HG03342 (cell line): ENCODE results near the gene EXTL1.
"Not testable (repeated sequence)": the region's sequence is repeated elsewhere in the genome, so short reads cannot be mapped to it uniquely, and the experiment has no call there.

Experiments used
- ATAC-seq: cut with Tn5 transposase; IDR thresholded peaks from one replicate; pipeline ENCODE4 v1.9.1; 2021; ENCODE audit warnings: mild to moderate bottlenecking, moderate library complexity; ENCODE audit not compliant: unreplicated experiment

EXTL1 gene, protein sequence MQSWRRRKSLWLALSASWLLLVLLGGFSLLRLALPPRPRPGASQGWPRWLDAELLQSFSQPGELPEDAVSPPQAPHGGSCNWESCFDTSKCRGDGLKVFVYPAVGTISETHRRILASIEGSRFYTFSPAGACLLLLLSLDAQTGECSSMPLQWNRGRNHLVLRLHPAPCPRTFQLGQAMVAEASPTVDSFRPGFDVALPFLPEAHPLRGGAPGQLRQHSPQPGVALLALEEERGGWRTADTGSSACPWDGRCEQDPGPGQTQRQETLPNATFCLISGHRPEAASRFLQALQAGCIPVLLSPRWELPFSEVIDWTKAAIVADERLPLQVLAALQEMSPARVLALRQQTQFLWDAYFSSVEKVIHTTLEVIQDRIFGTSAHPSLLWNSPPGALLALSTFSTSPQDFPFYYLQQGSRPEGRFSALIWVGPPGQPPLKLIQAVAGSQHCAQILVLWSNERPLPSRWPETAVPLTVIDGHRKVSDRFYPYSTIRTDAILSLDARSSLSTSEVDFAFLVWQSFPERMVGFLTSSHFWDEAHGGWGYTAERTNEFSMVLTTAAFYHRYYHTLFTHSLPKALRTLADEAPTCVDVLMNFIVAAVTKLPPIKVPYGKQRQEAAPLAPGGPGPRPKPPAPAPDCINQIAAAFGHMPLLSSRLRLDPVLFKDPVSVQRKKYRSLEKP

GRCh38 chr1:26021647-26022403 lies at the start of gene EXTL1:
Gene EXTL1 (plus strand): TSS chr1:26021775. CDS start chr1:26022647, 872 bp downstream.
- no peak for ATAC-seq

DNA sequence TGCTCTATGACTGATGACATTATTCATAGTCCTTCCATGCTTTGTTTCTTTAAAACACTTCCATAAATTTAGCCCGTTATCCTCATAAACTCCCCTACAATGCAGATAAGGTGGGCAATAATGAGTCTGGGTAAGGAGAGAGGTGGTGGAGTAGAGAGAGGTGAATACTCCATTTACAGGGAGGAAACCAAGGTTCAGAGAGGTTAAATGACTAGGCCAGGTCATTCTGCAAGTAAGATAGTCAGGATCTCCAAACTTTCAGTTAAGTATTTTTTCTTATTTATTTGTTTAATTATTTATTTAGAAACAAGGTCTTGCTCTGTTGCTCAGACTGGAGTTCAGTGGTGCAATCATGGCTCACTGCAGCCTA lies 49.8 kb upstream of the EXTL1 start:
- no peak for ATAC-seq

GRCh38 chr1:25973610-25974321 lies 47.8 kb upstream of the EXTL1 start:
- ATAC-seq, result no peak

DNA sequence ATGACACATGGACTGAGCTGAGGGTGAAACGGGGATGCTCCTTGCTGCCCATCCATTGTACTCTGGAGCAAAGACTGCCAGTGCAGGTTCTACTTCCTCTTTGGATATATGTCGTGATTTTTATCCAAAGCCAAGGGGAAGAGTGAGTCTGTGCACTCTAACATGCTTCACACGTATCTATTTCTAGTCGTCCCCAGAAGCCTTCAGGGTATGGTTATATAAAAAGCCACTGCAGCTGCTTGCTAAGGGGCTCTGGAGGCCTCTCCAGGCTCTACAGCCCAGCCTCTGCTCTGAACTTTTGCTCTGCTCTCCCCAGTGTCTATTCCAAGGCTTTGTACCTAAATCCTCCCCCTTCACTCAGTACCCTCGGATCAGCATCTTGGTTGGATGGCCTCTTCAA lies 43.8 kb upstream of the EXTL1 start:
- no peak for ATAC-seq

- ATAC-seq, result no peak
These were observed 43.2 kb upstream of the EXTL1 start for GRCh38 chr1:25978403-25978802.

- ATAC-seq, result no peak
These were observed 42.4 kb upstream of the EXTL1 start for GRCh38 chr1:25979210-25979609.

GRCh38 chr1:25985171-25985570 lies 36.4 kb upstream of the EXTL1 start:
- no peak for ATAC-seq

DNA sequence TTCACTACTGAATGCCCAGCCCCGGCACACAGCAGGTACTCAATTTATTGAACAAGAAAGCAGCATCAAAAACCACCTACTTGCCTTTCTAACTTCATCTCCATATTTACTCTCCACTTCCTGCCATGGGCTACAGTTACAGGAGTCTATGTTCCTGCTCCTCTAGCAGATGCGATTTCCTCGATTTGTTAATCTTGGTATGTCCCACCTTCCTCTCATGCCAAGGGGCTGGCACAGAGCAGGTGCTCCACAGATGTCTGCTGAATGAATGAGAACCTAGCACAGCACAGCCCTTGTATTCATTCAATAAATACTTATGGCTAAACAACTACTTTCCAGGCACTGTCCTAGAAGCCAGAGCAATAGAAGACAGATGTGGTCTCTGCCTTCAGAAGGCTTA lies 35.9 kb upstream of the EXTL1 start:
- no peak for ATAC-seq

DNA sequence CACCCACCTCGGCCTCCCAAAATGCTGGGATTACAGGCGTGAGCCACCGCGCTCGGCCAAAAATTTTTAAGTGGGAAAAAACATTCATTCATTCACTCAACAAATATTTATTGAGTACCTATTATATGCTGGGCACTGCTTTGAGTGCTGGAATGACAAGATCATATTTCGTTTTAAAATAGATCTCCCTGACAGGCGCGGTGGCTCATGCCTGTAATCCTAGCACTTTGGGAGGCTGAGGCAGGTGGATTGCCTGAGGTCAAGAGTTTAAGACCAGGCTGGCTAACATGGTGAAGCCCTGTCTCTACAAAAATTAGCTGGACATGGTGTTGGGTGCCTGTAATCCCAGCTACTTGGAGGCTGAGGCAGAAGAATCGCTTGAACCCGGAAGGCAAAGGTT lies 34.8 kb upstream of the EXTL1 start:
- not testable (repeated sequence) for ATAC-seq

- no peak for ATAC-seq
These were observed 33.6 kb upstream of the EXTL1 start for GRCh38 chr1:25987951-25988350.

GRCh38 chr1:25989440-25990234 lies 31.9 kb upstream of the EXTL1 start:
- no peak for ATAC-seq

DNA sequence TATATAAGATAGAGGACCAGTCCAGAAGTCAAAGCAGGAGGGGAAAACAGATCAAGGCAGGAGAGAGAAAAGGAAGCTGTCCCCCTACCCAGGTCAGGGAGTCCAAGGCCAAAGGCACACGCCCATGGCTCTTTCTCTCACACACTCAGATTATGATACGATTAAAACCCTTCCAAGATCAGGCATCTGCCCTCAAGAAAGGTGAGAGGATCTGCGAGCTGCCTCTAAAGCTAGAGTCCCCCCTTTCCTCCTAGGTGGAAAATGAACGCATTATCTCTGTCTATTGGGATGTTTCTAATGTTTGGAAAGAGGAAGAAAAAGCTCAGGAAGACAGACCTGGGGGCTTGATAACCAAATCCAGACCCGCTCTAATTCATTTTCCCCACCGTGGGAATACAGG lies 31.3 kb upstream of the EXTL1 start:
- ATAC-seq, result no peak

GRCh38 chr1:25990702-25991395 lies 30.7 kb upstream of the EXTL1 start:
- no peak for ATAC-seq

GRCh38 chr1:25991937-25992688 lies 29.5 kb upstream of the EXTL1 start:
- no peak for ATAC-seq

GRCh38 chr1:25992689-25993171 lies 28.8 kb upstream of the EXTL1 start:
- no peak for ATAC-seq

DNA sequence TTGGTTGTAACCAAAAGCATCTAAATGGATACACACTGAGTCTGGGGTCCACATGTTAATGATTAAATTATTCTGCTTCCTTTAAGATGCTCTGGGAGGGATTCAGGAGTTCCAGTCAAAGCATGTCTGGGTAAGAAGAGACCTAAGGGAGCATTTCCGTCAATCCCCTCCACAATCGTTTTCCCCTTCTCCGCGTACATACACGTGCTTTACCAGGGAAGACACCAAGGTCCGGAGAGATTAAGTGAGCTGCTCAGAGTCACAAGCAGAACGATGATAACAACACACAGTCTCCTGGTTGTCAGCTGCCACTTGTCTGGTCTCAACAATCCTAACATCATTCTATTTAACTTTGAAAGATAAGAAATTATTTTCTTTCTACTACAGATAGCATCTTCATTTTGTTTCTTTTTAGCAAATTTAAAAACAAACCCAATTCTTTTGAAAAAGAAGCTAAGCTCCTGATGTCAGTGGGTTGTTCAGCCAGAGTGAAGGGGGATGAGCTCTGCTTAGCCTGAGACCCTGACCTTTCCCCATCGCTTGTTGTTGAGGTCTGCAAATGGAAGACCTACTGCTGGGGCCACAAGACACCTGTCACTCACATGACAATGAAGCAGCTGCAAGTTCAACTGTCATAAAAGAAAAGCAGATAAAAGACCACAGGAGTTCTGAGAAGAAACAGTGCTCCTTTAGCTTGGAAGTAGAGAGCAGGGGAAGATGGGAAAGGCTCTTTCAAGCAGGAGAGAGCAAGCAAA lies 28.2 kb upstream of the EXTL1 start:
- no peak for ATAC-seq

- ATAC-seq, result no peak
These were observed 27.0 kb upstream of the EXTL1 start for GRCh38 chr1:25994402-25995150.
